ENCODE results near the gene ARHGEF19. TPM values are rescaled to one million over a fixed set of nuclear protein-coding genes. Genes with fewer than 3 reads are reported as not detected.

ARHGEF19 gene
- total and polyA plus RNA-seq, 9 donors = 1.3 to 9.2 (median 2.8) TPM

DNA sequence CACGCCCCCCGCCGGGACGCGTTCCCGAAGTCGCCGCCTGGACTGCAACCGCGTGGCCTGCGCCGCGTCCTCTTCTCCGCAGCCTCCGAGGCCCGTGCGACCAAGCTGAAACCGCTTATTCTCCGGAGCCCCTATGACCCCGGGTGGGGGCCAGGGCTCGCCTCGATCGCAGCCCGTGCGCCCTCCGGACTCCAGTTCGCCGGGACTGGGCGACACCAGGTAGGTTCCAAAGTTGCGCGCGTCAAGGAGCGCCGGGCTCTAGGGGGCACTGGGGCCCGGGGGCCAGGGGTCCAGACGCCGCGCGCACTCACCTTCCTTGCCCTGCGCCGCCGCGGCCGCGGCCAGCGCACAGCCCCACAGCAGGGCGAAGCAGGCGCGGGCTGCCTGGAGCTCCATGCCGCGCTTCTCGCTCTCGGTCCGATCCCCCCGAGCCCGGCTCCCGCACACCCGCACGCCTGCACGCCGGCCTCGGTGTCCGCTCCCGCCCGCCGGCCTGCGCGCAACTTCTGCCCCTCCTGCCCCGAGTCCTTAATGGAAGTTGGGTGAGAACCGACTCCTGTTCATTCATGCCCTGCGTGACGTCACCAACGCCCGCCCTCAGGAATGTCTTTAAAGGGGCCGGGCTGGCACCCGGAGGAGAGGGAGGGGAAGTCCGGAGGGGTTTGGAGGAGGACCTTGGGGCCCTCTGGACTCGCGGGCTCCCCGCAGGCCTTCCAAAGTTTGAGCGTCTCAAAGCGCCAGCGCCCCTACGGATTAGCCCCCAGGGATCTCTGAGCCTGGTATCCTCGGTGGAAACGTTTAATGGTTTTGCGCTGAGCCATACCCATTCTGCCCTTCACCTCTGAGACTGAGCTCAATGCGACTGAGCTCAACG, 56.7 kb downstream of the ARHGEF19 start, which contains the start of gene EPHA2:
TSS of gene EPHA2 (minus strand) at position 533 of the 874 bp plus-strand sequence. CDS start at position 396, 137 bp downstream.
- peak within 1 kb of the TSS; percentile 72 for H3K4me3 ChIP-seq (ENCODE audit: low read length)
- peak; percentile 88 for DNase-seq
- WGBS (ENCODE audit: insufficient coverage) = 4% methylated on average over 88 of the region's 89 CpGs
- H3K27ac ChIP-seq (ENCODE audit: low read length) = peak within 1 kb of the TSS; percentile 80
- H3K9me3 ChIP-seq (replicated peaks; ENCODE audit: control insufficient read depth, low read depth, low read length) = no peaks in the 10 kb centered on the region
- H3K27me3 ChIP-seq (ENCODE audit: control insufficient read depth, insufficient read depth, low read length) = peaks cover 22% of the 10 kb centered on the region
- peaks cover 59% of the 10 kb centered on the region for H3K4me1 ChIP-seq (ENCODE audit: control insufficient read depth, insufficient read depth, low read length)
- no peaks in the 10 kb centered on the region for H3K36me3 ChIP-seq (ENCODE audit: control insufficient read depth, insufficient read depth, low read length)

DNA sequence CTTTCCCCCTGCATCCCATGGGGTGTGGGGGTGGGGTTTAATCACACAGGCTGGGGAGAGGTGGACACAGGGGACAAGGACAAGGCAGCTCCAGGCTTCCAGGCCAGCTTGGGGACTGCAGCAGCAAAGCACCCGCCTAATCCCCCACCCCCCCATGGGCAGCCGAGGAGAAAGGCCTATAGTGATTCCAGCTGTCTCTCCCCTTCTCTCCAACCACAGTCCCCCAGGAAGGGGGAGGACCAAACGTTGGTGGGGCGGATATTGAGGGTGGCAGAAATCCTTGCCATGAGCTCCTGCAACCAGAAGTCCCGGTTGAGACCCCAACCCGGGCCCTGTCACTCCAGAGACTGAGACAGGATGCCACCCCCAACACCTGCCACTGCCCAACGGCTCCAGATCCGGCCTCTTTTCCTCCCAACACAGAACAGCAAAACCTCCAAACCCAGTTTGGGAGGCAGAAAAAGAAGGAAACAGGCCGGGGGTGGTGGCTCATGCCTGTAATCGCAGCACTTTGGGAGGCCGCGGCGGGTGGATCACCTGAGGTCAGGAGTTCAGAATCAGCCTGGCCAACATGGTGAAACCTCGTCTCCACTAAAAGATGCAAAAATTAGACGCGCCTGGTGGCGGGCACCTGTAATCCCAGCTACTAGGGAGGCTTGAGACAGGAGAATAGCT, 58.3 kb downstream of the ARHGEF19 start:
- peaks cover 22% of the 10 kb centered on the region for H3K27me3 ChIP-seq (ENCODE audit: control insufficient read depth, insufficient read depth, low read length)
- H3K27ac ChIP-seq (ENCODE audit: low read length) = peak overlapping the region; percentile 36
- H3K36me3 ChIP-seq (ENCODE audit: control insufficient read depth, insufficient read depth, low read length) = peaks cover 11% of the 10 kb centered on the region
- H3K9me3 ChIP-seq (replicated peaks; ENCODE audit: control insufficient read depth, low read depth, low read length) = no peaks in the 10 kb centered on the region
- peak overlapping the region; percentile 72 for H3K4me3 ChIP-seq (ENCODE audit: low read length)
- DNase-seq = no peak
- peaks cover 70% of the 10 kb centered on the region for H3K4me1 ChIP-seq (ENCODE audit: control insufficient read depth, insufficient read depth, low read length)
- WGBS (ENCODE audit: insufficient coverage) = 24% methylated on average over 13 of the region's 17 CpGs

DNA sequence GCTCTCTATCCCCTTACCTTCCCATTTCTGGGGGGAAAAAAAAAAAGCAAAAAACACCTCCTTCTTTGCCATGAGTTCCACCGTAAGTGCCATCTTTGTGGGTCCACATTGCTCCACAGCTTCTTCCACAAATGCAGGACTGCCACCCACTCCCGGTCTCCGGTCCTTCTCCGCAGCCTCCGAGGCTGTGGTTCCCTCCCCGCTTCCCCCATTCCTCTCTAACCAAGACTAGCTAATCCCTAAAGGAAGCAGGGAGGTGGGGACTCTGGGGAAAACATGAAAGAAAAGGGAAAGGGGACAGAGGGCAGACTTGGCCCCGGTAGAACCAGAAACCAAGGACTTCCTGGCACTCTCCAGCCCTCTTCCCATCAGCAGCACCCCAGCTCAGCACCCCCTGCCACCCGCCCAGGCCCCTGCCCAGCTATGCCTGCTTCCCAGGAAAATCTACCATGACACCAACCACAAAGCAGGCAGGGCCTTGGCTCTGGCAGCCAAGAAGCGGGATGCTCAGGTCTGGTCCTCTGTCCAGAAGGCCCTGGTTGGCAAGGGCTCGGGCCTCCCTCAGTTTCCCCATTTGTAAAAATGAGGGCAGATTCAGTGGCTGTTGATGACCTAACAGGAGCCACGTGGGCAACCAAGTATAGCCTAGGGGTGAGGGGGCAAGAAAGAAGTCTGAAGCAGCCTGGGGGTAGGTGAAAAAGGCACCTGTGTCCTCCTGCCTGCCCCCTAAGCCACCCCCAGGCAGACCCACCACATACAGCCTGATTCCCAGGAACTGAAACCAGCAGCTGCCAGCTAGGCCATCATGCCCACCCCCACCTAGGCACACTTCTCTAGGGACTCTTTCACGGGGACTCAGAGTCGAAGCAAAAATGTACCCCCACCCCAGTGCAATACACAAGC, 59.1 kb downstream of the ARHGEF19 start:
- H3K27me3 ChIP-seq (ENCODE audit: control insufficient read depth, insufficient read depth, low read length) = peaks cover 22% of the 10 kb centered on the region
- peaks cover 70% of the 10 kb centered on the region for H3K4me1 ChIP-seq (ENCODE audit: control insufficient read depth, insufficient read depth, low read length)
- no peaks in the 10 kb centered on the region for H3K9me3 ChIP-seq (replicated peaks; ENCODE audit: control insufficient read depth, low read depth, low read length)
- peaks cover 18% of the 10 kb centered on the region for H3K36me3 ChIP-seq (ENCODE audit: control insufficient read depth, insufficient read depth, low read length)
- H3K4me3 ChIP-seq (ENCODE audit: low read length) = peak overlapping the region; percentile 72
- 71% methylated on average over 1 of the region's 13 CpGs for WGBS (ENCODE audit: insufficient coverage)
- no peak for DNase-seq
- H3K27ac ChIP-seq (ENCODE audit: low read length) = peak overlapping the region; percentile 78

DNA sequence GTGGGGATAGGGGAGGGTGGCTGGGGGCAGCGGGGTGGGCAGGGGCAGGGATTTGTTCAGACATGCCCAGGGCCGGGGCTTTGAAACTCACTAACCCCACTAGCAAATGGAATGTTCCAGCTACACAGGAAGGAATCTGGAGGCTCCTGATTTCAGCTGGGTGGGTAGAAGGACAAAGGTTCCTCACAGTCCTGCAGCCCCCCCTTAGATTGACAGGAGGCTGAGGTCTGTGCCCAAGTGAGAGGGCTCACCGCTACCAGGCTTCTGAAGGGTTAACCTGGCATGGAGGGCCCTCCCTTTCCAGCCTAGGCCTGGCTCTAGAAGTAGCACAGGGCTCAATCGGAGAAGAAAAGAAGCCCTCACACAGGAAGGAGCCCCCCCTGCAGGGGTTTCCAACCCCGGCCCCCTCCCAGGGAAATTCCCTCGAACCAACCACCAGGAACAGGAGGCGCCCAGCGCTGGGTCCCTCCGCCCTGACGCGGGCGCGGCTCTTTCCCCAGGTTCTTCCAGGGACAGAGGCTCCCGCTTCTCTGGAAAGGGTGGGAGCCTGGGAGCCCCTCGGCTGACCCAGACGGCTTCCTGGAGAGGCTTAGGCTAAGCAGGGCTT, 59.9 kb downstream of the ARHGEF19 start:
- H3K9me3 ChIP-seq (replicated peaks; ENCODE audit: control insufficient read depth, low read depth, low read length) = no peaks in the 10 kb centered on the region
- DNase-seq = no peak
- peaks cover 22% of the 10 kb centered on the region for H3K27me3 ChIP-seq (ENCODE audit: control insufficient read depth, insufficient read depth, low read length)
- H3K27ac ChIP-seq (ENCODE audit: low read length) = peak overlapping the region; percentile 78
- peaks cover 23% of the 10 kb centered on the region for H3K36me3 ChIP-seq (ENCODE audit: control insufficient read depth, insufficient read depth, low read length)
- H3K4me3 ChIP-seq (ENCODE audit: low read length) = no peak overlapping the region
- 42% methylated on average over 13 of the region's 16 CpGs for WGBS (ENCODE audit: insufficient coverage)
- peaks cover 72% of the 10 kb centered on the region for H3K4me1 ChIP-seq (ENCODE audit: control insufficient read depth, insufficient read depth, low read length)

DNA sequence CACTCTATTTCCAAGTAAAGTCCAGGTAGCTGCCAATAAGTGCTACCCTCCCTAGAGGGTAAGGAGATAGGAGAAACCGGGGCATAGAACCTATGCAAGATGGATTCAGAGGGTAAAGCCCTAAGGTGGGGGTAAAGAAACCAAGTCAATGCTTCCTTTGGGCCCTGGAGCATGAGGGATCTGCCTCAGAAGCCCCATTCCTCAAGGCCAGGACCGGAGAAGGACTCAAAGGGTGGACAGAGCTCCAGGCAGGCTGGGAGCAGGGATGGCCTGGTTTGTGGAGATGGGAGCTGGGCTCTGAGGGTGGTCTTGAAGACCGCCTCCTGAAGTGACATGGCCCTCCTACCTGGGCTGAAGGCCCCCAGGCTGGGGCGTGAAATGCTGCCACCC, 60.5 kb downstream of the ARHGEF19 start:
- peak overlapping the region; percentile 60 for H3K27ac ChIP-seq (ENCODE audit: low read length)
- peaks cover 77% of the 10 kb centered on the region for H3K4me1 ChIP-seq (ENCODE audit: control insufficient read depth, insufficient read depth, low read length)
- peaks cover 22% of the 10 kb centered on the region for H3K27me3 ChIP-seq (ENCODE audit: control insufficient read depth, insufficient read depth, low read length)
- no peak overlapping the region for H3K4me3 ChIP-seq (ENCODE audit: low read length)
- no peaks in the 10 kb centered on the region for H3K9me3 ChIP-seq (replicated peaks; ENCODE audit: control insufficient read depth, low read depth, low read length)
- WGBS (ENCODE audit: insufficient coverage) = 89% methylated on average over 2 of the region's 4 CpGs
- H3K36me3 ChIP-seq (ENCODE audit: control insufficient read depth, insufficient read depth, low read length) = peaks cover 23% of the 10 kb centered on the region
- DNase-seq = no peak

DNA sequence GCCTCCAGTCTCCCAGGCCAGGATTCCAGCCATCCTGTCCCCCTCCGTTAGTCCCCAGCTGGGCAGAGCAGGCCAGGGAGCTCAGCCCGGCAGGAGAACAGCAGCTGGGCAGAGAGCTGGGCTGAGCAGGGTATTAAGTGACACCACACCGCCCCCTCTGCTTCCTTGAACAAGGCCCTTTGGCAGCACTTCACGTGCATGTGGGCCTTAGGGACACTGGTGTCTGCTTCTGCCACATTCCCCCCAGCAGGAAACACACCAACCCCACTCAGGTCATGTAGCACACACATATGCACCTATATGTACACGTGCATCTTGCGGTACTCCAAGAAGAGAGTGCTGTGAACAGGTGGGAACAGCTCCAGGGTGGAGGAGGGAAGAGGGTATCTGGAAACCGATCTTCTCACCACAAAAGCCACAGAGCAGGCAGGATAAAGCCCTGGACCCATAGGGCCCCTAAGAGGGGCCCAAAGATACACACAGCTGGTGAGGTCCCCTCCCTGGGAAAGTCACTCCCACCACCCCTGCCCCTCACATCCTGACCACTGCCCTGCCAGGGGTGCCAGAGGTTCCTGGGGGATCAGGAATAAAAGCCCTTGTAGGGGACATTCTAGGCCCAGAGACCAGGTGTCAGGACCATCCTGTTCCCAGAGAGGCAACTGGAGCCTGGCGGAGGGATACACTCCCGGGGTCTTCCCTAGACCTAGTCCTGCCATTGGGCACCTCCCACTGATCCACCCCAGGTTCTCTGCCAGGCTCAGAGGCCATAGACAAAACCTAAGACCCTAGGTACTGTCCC, 61.1 kb downstream of the ARHGEF19 start:
- WGBS (ENCODE audit: insufficient coverage) = 41% methylated on average over 6 of the region's 9 CpGs
- Histone ChIP-seq H3K36me3 (ENCODE audit: control insufficient read depth, insufficient read depth, low read length) (peaks cover 23% of the 10 kb centered on the region), H3K9me3 (replicated peaks; ENCODE audit: control insufficient read depth, low read depth, low read length) (no peaks in the 10 kb centered on the region), H3K27me3 (ENCODE audit: control insufficient read depth, insufficient read depth, low read length) (peaks cover 25% of the 10 kb centered on the region), H3K4me1 (ENCODE audit: control insufficient read depth, insufficient read depth, low read length) (peaks cover 78% of the 10 kb centered on the region), H3K27ac (ENCODE audit: low read length) (peak overlapping the region; percentile 60), H3K4me3 (ENCODE audit: low read length) (no peak overlapping the region)
- peak; percentile 82 for DNase-seq

DNA sequence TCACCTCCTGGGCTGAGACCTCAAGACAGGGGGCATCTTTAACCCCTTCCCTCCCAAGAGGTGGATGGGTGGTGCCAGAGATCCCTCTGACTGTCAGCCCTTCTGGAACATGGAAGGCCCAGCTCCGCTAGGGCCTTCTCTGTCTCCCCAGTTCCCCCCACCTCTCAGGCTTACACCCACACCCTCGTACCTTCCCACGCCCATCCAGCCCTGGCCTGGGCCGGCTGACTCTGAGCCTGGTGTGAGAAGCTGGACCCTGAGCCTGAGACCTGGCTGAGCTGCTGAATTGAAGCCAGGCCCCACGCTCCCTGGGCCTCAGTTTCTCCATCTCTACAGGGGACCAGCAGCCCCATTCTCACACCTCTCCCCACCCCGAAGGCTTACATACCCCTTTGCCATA, 61.9 kb downstream of the ARHGEF19 start:
- Histone ChIP-seq H3K27me3 (ENCODE audit: control insufficient read depth, insufficient read depth, low read length) (peaks cover 24% of the 10 kb centered on the region), H3K36me3 (ENCODE audit: control insufficient read depth, insufficient read depth, low read length) (peaks cover 23% of the 10 kb centered on the region), H3K9me3 (replicated peaks; ENCODE audit: control insufficient read depth, low read depth, low read length) (no peaks in the 10 kb centered on the region), H3K4me1 (ENCODE audit: control insufficient read depth, insufficient read depth, low read length) (peaks cover 80% of the 10 kb centered on the region), H3K4me3 (ENCODE audit: low read length) (no peak overlapping the region), H3K27ac (ENCODE audit: low read length) (peak overlapping the region; percentile 60)
- no peak for DNase-seq
- whole genome bisulfite sequencing (ENCODE audit: insufficient coverage) = 49% methylated on average over 3 of the region's 6 CpGs

DNA sequence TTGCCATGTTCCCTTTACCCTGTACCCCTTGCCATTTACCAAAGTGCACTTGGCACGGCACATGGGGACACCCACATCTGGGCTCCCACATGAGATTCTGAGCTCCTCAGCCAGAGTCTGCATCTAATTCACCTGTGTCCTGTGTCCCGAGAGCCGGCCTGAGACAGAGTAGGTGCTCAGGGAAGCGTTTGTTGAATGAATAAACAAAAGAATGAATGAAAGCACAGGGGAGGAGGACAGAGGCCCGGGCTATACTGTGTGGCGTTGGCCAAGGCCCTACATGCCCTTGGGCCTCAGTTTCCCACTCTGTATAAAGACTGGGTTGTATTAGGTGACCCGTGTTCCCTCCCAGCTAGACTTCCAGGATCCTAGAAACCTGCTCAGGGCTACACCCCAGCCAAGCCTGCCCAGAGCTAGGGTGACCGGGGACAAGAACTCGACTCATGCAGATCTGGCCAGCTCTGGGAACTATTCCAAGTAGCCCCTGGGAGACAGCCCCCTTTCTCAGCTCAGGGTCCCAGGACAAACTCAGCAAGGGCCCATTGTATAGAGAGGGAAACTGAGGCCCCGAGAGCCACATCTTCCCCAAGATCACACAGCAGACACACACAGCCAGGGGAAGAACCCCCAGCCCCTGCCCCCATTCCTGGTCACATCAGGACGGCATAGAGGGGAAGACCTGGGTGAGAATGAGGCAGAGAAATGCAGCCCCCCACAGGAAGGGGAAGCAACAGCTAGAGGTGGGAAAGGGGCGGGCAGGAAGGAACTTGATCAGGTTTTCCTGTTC, 62.6 kb downstream of the ARHGEF19 start:
- H3K27ac ChIP-seq (ENCODE audit: low read length) = peak overlapping the region; percentile 60

More for the DNA sequence above, 62.6 kb downstream of the ARHGEF19 start:
- peaks cover 18% of the 10 kb centered on the region for H3K27me3 ChIP-seq (ENCODE audit: control insufficient read depth, insufficient read depth, low read length)
- no peak for DNase-seq
- H3K4me1 ChIP-seq (ENCODE audit: control insufficient read depth, insufficient read depth, low read length) = peaks cover 80% of the 10 kb centered on the region
- WGBS (ENCODE audit: insufficient coverage) = 68% methylated on average over 4 of the region's 12 CpGs
- H3K9me3 ChIP-seq (replicated peaks; ENCODE audit: control insufficient read depth, low read depth, low read length) = no peaks in the 10 kb centered on the region
- no peak overlapping the region for H3K4me3 ChIP-seq (ENCODE audit: low read length)
- peaks cover 23% of the 10 kb centered on the region for H3K36me3 ChIP-seq (ENCODE audit: control insufficient read depth, insufficient read depth, low read length)

All from muscle of leg (tissue), 11 donors.